K562 (cell line): ENCODE measurements around the gene FHIP2A. TPM values are rescaled to one million over a fixed set of nuclear protein-coding genes. Genes with fewer than 3 reads are reported as not detected.

Source experiments
- ATAC-seq: fragments of 200-7000 bp; cut with Tn5 transposase; 3 replicates; pipeline ENCODE4 v1.9.1; 2020; ENCODE audit warnings: moderate library complexity
- BruUV-seq: library from RNA; stranded (reverse); fragments of 400-500 nt; replicated peaks from 2 replicates; lab custom pipeline; 2021; lab: Mats Ljungman, UMichigan
- CTCF ChIA-PET: fragments of 300-600 bp; formaldehyde crosslinking; extraction: SDS; loops from one replicate; lab custom pipeline; 2021; ENCODE audit warnings: low intra/inter-chr PET ratio; lab: Yijun Ruan, JAX
- POLR2A ChIA-PET: fragments of 300-600, 350-650 bp; sonication (Branson Sonifier 250); formaldehyde crosslinking; extraction: SDS; loops from one replicate; lab custom pipeline; 2021; ENCODE audit warnings: antibody characterized with exemption, inconsistent platforms; lab: Yijun Ruan, JAX
- DNase-seq, 4 experiments: peaks; one replicate each; pipeline versions ENCODE4 v3.0.0 to v3.0.0-alpha.2; 2011 to 2018; ENCODE audit warnings: low spot score in 3 of 4, mixed read lengths in 3 of 4; ENCODE audit errors: extremely low read depth in 1 of 4
- FAIRE-seq: peaks from 2 replicates; lab custom pipeline; 2011; peaks lifted over from hg19 to GRCh38; lab: Jason Lieb, UNC
- H2AFZ ChIP-seq: 2 replicates; pipeline ENCODE4 v1.6.0; 2011; ENCODE audit warnings: low read depth, low read length, control low read depth, inconsistent platforms
- H3K27ac ChIP-seq: fragments of 200-600 bp; 3 replicates; pipeline ENCODE4 v1.8.0; 2011; ENCODE audit warnings: low read depth, mild to moderate bottlenecking, control low read depth, inconsistent platforms, low read length, moderate library complexity, mixed read lengths; ENCODE audit errors: extremely low read depth
- H3K27me3 ChIP-seq, 2 experiments: fragments of 300-600 bp in 1 of 2; 2 replicates in 1 of 2; 3 replicates in 1 of 2; pipeline versions ENCODE4 v1.6.0 to v1.8.0; 2011; ENCODE audit warnings: inconsistent platforms in 2 of 2, low read length in 2 of 2, mild to moderate bottlenecking in 1 of 2, mixed read lengths in 1 of 2, moderate library complexity in 1 of 2; ENCODE audit not compliant: control insufficient read depth in 2 of 2, insufficient read depth in 2 of 2
- H3K36me3 ChIP-seq: fragments of 300-600 bp; 3 replicates; pipeline ENCODE4 v1.8.0; 2011; ENCODE audit warnings: mild to moderate bottlenecking, low read length, inconsistent platforms; ENCODE audit not compliant: control insufficient read depth, insufficient read depth
- H3K4me1 ChIP-seq, 2 experiments: fragments of 200-600 bp in 1 of 2; replicated peaks in 1 of 2; 2 replicates in 1 of 2; 3 replicates in 1 of 2; pipeline versions ENCODE4 v1.5.1 to v1.8.0; 2011; ENCODE audit warnings: inconsistent platforms in 2 of 2, low read length in 2 of 2, mild to moderate bottlenecking in 1 of 2, mixed read lengths in 1 of 2, moderate library complexity in 1 of 2; ENCODE audit not compliant: control insufficient read depth in 2 of 2, insufficient read depth in 2 of 2
- H3K4me2 ChIP-seq: 2 replicates; pipeline ENCODE4 v1.6.1; 2011; ENCODE audit warnings: low read length, control low read depth, inconsistent platforms, mixed read lengths; ENCODE audit not compliant: insufficient read depth
- H3K4me3 ChIP-seq: fragments of 200-600 bp; sonication (generic), shearing (Covaris generic); 2 replicates; pipeline ENCODE4 v1.5.1; 2016; ENCODE audit warnings: control low read depth, inconsistent platforms
- H3K79me2 ChIP-seq: fragments of 200-600 bp; 3 replicates; pipeline ENCODE4 v1.8.0; 2011; ENCODE audit warnings: low read length, inconsistent platforms; ENCODE audit not compliant: control insufficient read depth, insufficient read depth
- H3K9ac ChIP-seq, 2 experiments: 2 replicates each; pipeline versions ENCODE4 v1.6.0 to v1.6.1; 2011; ENCODE audit warnings: low read depth in 2 of 2, low read length in 2 of 2, control low read depth in 1 of 2, inconsistent platforms in 1 of 2, mild to moderate bottlenecking in 1 of 2, mixed read lengths in 1 of 2; ENCODE audit not compliant: insufficient read depth in 1 of 2
- H3K9me1 ChIP-seq: one replicate; pipeline ENCODE4 v1.6.0; 2011; ENCODE audit warnings: inconsistent platforms, mild to moderate bottlenecking, low read length, moderate library complexity; ENCODE audit not compliant: control insufficient read depth, insufficient read depth
- H3K9me3 ChIP-seq: replicated peaks from 2 replicates; pipeline ENCODE4 v1.5.1; 2011; ENCODE audit warnings: low read depth, low read length, inconsistent platforms; ENCODE audit not compliant: control insufficient read depth, insufficient read depth
- H4K20me1 ChIP-seq: replicated peaks from 2 replicates; pipeline ENCODE4 v1.6.1; 2011; ENCODE audit warnings: low read length, inconsistent platforms, mixed read lengths; ENCODE audit not compliant: control insufficient read depth, insufficient read depth
- ADNP ChIP-seq: fragments of 200-800 bp; sonication (Bioruptor generic); IDR thresholded peaks from 2 replicates; pipeline ENCODE4 v1.6.1; 2016; ENCODE audit warnings: missing genetic modification characterization, missing compliant biosample characterization
- CGGBP1 ChIP-seq: fragments of 250-450 bp; sonication (Bioruptor Pico); IDR thresholded peaks from 2 replicates; pipeline ENCODE4 v1.9.0; 2021; ENCODE audit warnings: mild to moderate bottlenecking
- CLOCK ChIP-seq: fragments of 250-450 bp; sonication (Bioruptor Pico); IDR thresholded peaks from 2 replicates; pipeline ENCODE4 v1.4.0; 2020; ENCODE audit warnings: mild to moderate bottlenecking, moderate library complexity, borderline replicate concordance
- E2F1 ChIP-seq: sonication (generic); formaldehyde crosslinking; IDR thresholded peaks from 2 replicates; pipeline ENCODE4 v1.8.1; 2023; ENCODE audit warnings: mild to moderate bottlenecking, missing genetic modification reagents, moderate library complexity
- FOSL1 ChIP-seq: fragments of 200-800 bp; sonication (Bioruptor generic); conservative IDR thresholded peaks from 2 replicates; pipeline ENCODE4 v1.6.1; 2016; ENCODE audit warnings: missing genetic modification characterization, missing compliant biosample characterization
- GTF2A2 ChIP-seq: IDR thresholded peaks from 2 replicates; pipeline ENCODE4 v1.6.1; 2016; ENCODE audit warnings: mild to moderate bottlenecking, missing genetic modification characterization, missing compliant biosample characterization
- KLF13 ChIP-seq: fragments of 450-650 bp; IDR thresholded peaks from 2 replicates; pipeline ENCODE4 v1.6.1; 2016; ENCODE audit warnings: missing genetic modification characterization, low read depth, mild to moderate bottlenecking, missing compliant biosample characterization, moderate library complexity, borderline replicate concordance
- NFE2L1 ChIP-seq: fragments of 450-650 bp; IDR thresholded peaks from 2 replicates; pipeline ENCODE4 v1.6.1; 2016; ENCODE audit warnings: missing genetic modification characterization, low read depth, mild to moderate bottlenecking, missing compliant biosample characterization, moderate library complexity, borderline replicate concordance
- SP1 ChIP-seq: sonication (generic); formaldehyde crosslinking; IDR thresholded peaks from 2 replicates; pipeline ENCODE4 v1.8.1; 2022; ENCODE audit warnings: mild to moderate bottlenecking, missing genetic modification reagents
- TRIM25 ChIP-seq: fragments of 450-650 bp; IDR thresholded peaks from 2 replicates; pipeline ENCODE4 v1.7.0; 2016; ENCODE audit warnings: borderline replicate concordance
- ZBTB2 ChIP-seq: fragments of 450-650 bp; IDR thresholded peaks from 2 replicates; pipeline ENCODE4 v1.6.1; 2016; ENCODE audit warnings: antibody characterized with exemption
- ZBTB43 ChIP-seq: sonication (generic); formaldehyde crosslinking; IDR thresholded peaks from 2 replicates; pipeline ENCODE4 v1.8.0; 2023; ENCODE audit warnings: mild to moderate bottlenecking, missing genetic modification reagents
- ZNF431 ChIP-seq: sonication (generic); formaldehyde crosslinking; IDR thresholded peaks from 2 replicates; pipeline ENCODE4 v1.8.0; 2022; ENCODE audit warnings: mild to moderate bottlenecking, missing genetic modification reagents
- WGBS: fragments of 100-300 bp; shearing (Covaris generic); methylation state at CpG from one replicate; pipeline ENCODE4 v1.1.6; 2016; ENCODE audit warnings: low coverage, mixed read lengths; ENCODE audit not compliant: insufficient coverage; ENCODE audit errors: missing lambda C conversion rate; 5-methylcytosine and 5-hydroxymethylcytosine counted together
- in situ Hi-C: fragments of 300-500 bp; cut with MboI; formaldehyde crosslinking; loops from 4 replicates; pipeline ENCODE4 v1.15.0; 2018; ENCODE audit warnings: inconsistent platforms, mixed read lengths
- intact Hi-C: fragments of 100-400 bp; cut with micrococcal nuclease; formaldehyde crosslinking; loops from 2 replicates; pipeline ENCODE4 v1.14.2; 2022
- polyA plus RNA-seq, 8 experiments: library from polyadenylated mRNA; depleted of rRNA in 4 of 8; stranded (reverse) in 5 of 8; unstranded in 3 of 8; fragments of >200 nt; fragmentation: Nextera tagmentation in 2 of 8; fragmentation: Illumina TruSeq in 1 of 8; extraction: Ambion mirVana in 2 of 8; extraction: Trizol in 1 of 8; gene quantifications; 2 replicates each; pipeline versions ENCODE4 v1.2.1 to v1.2.3, GENCODE V29; 2011 to 2014; ENCODE audit warnings: inconsistent platforms in 1 of 8, missing spikeins in 1 of 8
- total RNA-seq, 7 experiments: library from RNA; depleted of rRNA in 6 of 7; stranded (reverse); fragments of >200 nt in 6 of 7; fragmentation: Illumina TruSeq in 2 of 7; extraction: Trizol in 2 of 7; gene quantifications; 2 replicates each; pipeline versions ENCODE4 v1.2.1 to v1.2.3, GENCODE V29; 2011 to 2021; ENCODE audit warnings: low replicate concordance in 1 of 7

The FHIP2A gene
- total and polyA plus RNA-seq, 9 of the 15 experiments (the other 6 are each of a cell fraction or from before 2014, with no cell fraction given): 1.5 to 7.4 (median 3.3) TPM

- no peaks in the 10 kb centered on the region for H3K4me1 ChIP-seq
- H3K36me3 ChIP-seq: no peaks in the 10 kb centered on the region
- intact Hi-C loops: no loop called here
- no peak overlapping the region for H3K4me3 ChIP-seq
- no peak overlapping the region for H3K4me2 ChIP-seq
- H3K79me2 ChIP-seq: no peaks in the 10 kb centered on the region
- CTCF ChIA-PET: no interaction called here
- H2AFZ ChIP-seq: no peak overlapping the region
- H3K27ac ChIP-seq: no peak overlapping the region
- FAIRE-seq (no peak), ATAC-seq (no peak), DNase-seq (no peak)
- no TSS peak for BruUV-seq
- no peaks in the 10 kb centered on the region for H3K9me1 ChIP-seq
- H3K9me3 ChIP-seq: no peaks in the 10 kb centered on the region
- in situ Hi-C loops: no loop called here
- no peaks in the 10 kb centered on the region for H3K27me3 ChIP-seq
- no peak overlapping the region for H3K9ac ChIP-seq
- POLR2A ChIA-PET: no interaction called here
- WGBS: 0% methylated on average over 3 of the region's 3 CpGs
- H4K20me1 ChIP-seq: no peaks in the 10 kb centered on the region
- TF ChIP-seq ZNF431 (CRISPR knock-in tag): no peak
- TF ChIP-seq KLF13 (tag): no peak
- no peak for TF ChIP-seq NFE2L1 (tag)
- TF ChIP-seq CGGBP1 (CRISPR knock-in tag): no peak
- no peak for TF ChIP-seq ZBTB2
- TF ChIP-seq E2F1 (CRISPR knock-in tag): no peak
- TF ChIP-seq GTF2A2 (tag): no peak
- TF ChIP-seq FOSL1 (tag): no peak
- no peak for TF ChIP-seq ZBTB43 (CRISPR knock-in tag)
- TF ChIP-seq CLOCK (CRISPR knock-in tag): no peak
- no peak for TF ChIP-seq ADNP (tag)
- TF ChIP-seq SP1 (CRISPR knock-in tag): no peak
- no peak for TF ChIP-seq TRIM25
Measured at GRCh38 chr10:114802177-114802576, 19.4 kb upstream of the FHIP2A start.
